ENCODE data around the gene COLEC11. TPM values are rescaled to one million over a fixed set of nuclear protein-coding genes. Genes with fewer than 3 reads are reported as not detected.
"Not testable (repeated sequence)": the region's sequence is repeated elsewhere in the genome, so short reads cannot be mapped to it uniquely, and the experiment has no call there.

The COLEC11 gene
- total RNA-seq, 4 donors from 2014 or later: 0.66 to 6.7 (median 1.6) TPM; not detected in 1

- no peak overlapping the region for H3K27ac ChIP-seq
- H3K9me3 ChIP-seq: peaks cover 0 to 19% (median 0%) of the 10 kb centered on the region in 4 donors
- no peaks in the 10 kb centered on the region for H3K4me1 ChIP-seq
- no peak for DNase-seq (ENCODE audit: low spot score in 2 of 2)
- H3K36me3 ChIP-seq: no peaks in the 10 kb centered on the region
- H3K27me3 ChIP-seq: no peaks in the 10 kb centered on the region
- 80 to 82% methylated on average over 9 of the region's 9 CpGs for WGBS, 2 donors
- H3K4me3 ChIP-seq: no peak overlapping the region
- no peak for TF ChIP-seq POLR2A (IDR thresholded peaks at IDR 0.05)
- TF ChIP-seq EP300 (IDR thresholded peaks at IDR 0.05): no peak
- TF ChIP-seq CTCF (IDR thresholded peaks at IDR 0.05): no peak
Observed at GRCh38 chr2:3610415-3610814, 15.5 kb downstream of the COLEC11 start.

GRCh38 chr2:3610881-3611505 lies 16.1 kb downstream of the COLEC11 start:
- Histone ChIP-seq H3K4me1 (no peaks in the 10 kb centered on the region), H3K4me3 (no peak overlapping the region), H3K27me3 (no peaks in the 10 kb centered on the region), H3K36me3 (no peaks in the 10 kb centered on the region), H3K9me3 (peaks cover 0 to 24% (median 0%) of the 10 kb centered on the region in 4 donors), H3K27ac (no peak overlapping the region)
- TF ChIP-seq EP300 (IDR thresholded peaks at IDR 0.05): no peak
- TF ChIP-seq CTCF (IDR thresholded peaks at IDR 0.05): no peak
- no peak for TF ChIP-seq POLR2A (IDR thresholded peaks at IDR 0.05)
- WGBS, 2 donors: 25 to 36% methylated on average over 23 of the region's 23 CpGs
- no peak for DNase-seq (ENCODE audit: low spot score in 2 of 2)

- no peaks in the 10 kb centered on the region for H3K4me1 ChIP-seq
- peaks cover 0 to 24% (median 0%) of the 10 kb centered on the region in 4 donors for H3K9me3 ChIP-seq
- no peak overlapping the region for H3K4me3 ChIP-seq
- no peaks in the 10 kb centered on the region for H3K36me3 ChIP-seq
- H3K27ac ChIP-seq: no peak overlapping the region
- H3K27me3 ChIP-seq: no peaks in the 10 kb centered on the region
- TF ChIP-seq CTCF (IDR thresholded peaks at IDR 0.05) (no peak), EP300 (IDR thresholded peaks at IDR 0.05) (no peak), POLR2A (IDR thresholded peaks at IDR 0.05) (no peak)
- no peak for DNase-seq (ENCODE audit: low spot score in 2 of 2)
- WGBS, 2 donors: 48 to 59% methylated on average over 11 of the region's 11 CpGs
Observed at GRCh38 chr2:3611589-3611988, 16.7 kb downstream of the COLEC11 start.

- Histone ChIP-seq H3K4me3 (no peak overlapping the region), H3K9me3 (peaks cover 0 to 24% (median 0%) of the 10 kb centered on the region in 4 donors), H3K27ac (no peak overlapping the region), H3K4me1 (no peaks in the 10 kb centered on the region), H3K27me3 (no peaks in the 10 kb centered on the region), H3K36me3 (no peaks in the 10 kb centered on the region)
- DNase-seq (ENCODE audit: low spot score in 2 of 2): no peak
- WGBS, 2 donors: 89% methylated on average over 28 to 29 of the region's 29 CpGs
- TF ChIP-seq EP300 (IDR thresholded peaks at IDR 0.05): no peak
- no peak for TF ChIP-seq POLR2A (IDR thresholded peaks at IDR 0.05)
- TF ChIP-seq CTCF (IDR thresholded peaks at IDR 0.05): no peak
Observed at GRCh38 chr2:3612639-3613523, 18.0 kb downstream of the COLEC11 start.

GRCh38 chr2:3613524-3613905 lies 18.6 kb downstream of the COLEC11 start:
- Histone ChIP-seq H3K36me3 (no peaks in the 10 kb centered on the region), H3K27me3 (no peaks in the 10 kb centered on the region), H3K27ac (no peak overlapping the region), H3K4me1 (no peaks in the 10 kb centered on the region), H3K9me3 (peaks cover 0 to 24% (median 0%) of the 10 kb centered on the region in 4 donors), H3K4me3 (no peak overlapping the region)
- 91 to 94% methylated on average over 12 of the region's 12 CpGs for WGBS, 2 donors
- DNase-seq (ENCODE audit: low spot score in 2 of 2): no peak
- no peak for TF ChIP-seq CTCF (IDR thresholded peaks at IDR 0.05)
- no peak for TF ChIP-seq EP300 (IDR thresholded peaks at IDR 0.05)
- no peak for TF ChIP-seq POLR2A (IDR thresholded peaks at IDR 0.05)

GRCh38 chr2:3614743-3615142 lies 19.8 kb downstream of the COLEC11 start:
- DNase-seq (ENCODE audit: low spot score in 2 of 2): not testable (repeated sequence)
- peaks cover 0 to 24% (median 0%) of the 10 kb centered on the region in 4 donors for H3K9me3 ChIP-seq
- WGBS, 2 donors: 66 to 88% methylated on average over 2 of the region's 2 CpGs

GRCh38 chr2:3615541-3616200 lies 20.8 kb downstream of the COLEC11 start:
- 95 to 98% methylated on average over 14 to 17 of the region's 46 CpGs for WGBS, 2 donors
- not testable (repeated sequence) for H3K4me3 ChIP-seq; DNase-seq (ENCODE audit: low spot score in 2 of 2); H3K4me1 ChIP-seq; H3K36me3 ChIP-seq; H3K27ac ChIP-seq; H3K27me3 ChIP-seq
- peaks cover 0 to 24% (median 0%) of the 10 kb centered on the region in 4 donors for H3K9me3 ChIP-seq

More at GRCh38 chr2:3614743-3615142, 19.8 kb downstream of the COLEC11 start:
- H3K27ac ChIP-seq, H3K27me3 ChIP-seq, H3K4me3 ChIP-seq, H3K4me1 ChIP-seq, H3K36me3 ChIP-seq: not testable (repeated sequence)
